NCI-H2029 (cell line): ENCODE results near the gene CDK1.

Source experiments
- DNase-seq: peaks from one replicate; lab custom pipeline; 2025; lab: John Stamatoyannopoulos, UW

Gene CDK1

GRCh38 chr10:60778214-60778970, at the start of gene CDK1:
Gene CDK1 (plus strand): TSS chr10:60778478. CDS start chr10:60780166, 1,688 bp downstream.
- peak; percentile 93 for DNase-seq

DNA sequence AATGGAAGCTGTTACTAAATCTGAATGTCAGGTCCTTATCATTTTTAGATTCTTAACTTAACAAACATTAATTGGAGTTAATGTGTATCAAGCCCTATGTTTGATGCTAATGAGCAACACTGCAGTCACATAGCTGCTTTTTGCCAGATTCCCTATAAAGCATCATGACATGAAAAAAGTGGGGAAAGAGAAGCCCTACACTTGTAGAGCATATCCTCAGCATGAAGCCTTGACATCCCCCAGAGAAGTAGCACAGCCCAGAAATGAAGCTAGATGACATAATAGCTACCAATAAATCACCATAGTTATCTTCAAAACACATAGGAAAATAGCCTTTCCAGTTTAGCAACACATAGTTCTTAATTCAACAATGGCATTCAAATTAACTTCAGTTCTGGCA, 49.2 kb upstream of the CDK1 start:
- no peak for DNase-seq

DNA sequence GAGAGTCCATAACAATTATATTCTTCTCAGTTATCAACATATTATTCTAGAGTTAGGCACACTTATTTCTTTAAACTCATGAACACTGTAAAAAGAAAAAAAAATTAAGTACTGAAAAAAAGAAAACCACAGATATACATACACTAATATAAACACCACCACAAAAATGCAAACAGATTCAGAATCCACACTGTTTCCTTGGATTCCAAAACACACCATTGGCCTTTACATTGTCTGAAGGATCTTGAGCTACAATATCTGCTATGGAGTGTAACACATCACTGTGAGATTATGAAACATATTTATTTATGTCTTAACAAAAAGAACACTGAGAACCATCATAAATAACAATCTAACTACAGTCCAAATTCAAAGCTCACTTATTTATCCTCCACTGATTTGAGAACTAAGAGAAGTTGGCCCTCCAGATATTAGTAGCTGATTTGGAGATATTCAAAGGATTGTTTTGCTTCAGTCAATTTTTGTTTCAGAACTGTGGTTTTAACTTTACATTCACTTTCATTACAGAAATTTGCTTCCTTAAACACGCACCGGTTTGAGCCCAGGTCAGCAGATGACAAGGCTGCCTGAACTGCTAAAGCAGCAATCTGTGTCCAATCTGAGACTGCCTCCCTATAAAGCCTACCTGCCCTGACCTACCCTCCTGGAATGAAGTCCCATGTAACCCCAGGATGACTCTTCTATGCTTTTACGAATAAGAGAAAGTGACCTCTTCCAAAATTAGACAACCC, 47.0 kb upstream of the CDK1 start:
- no peak for DNase-seq

- no peak for DNase-seq
These were observed 46.0 kb upstream of the CDK1 start for GRCh38 chr10:60732198-60732806.

DNA sequence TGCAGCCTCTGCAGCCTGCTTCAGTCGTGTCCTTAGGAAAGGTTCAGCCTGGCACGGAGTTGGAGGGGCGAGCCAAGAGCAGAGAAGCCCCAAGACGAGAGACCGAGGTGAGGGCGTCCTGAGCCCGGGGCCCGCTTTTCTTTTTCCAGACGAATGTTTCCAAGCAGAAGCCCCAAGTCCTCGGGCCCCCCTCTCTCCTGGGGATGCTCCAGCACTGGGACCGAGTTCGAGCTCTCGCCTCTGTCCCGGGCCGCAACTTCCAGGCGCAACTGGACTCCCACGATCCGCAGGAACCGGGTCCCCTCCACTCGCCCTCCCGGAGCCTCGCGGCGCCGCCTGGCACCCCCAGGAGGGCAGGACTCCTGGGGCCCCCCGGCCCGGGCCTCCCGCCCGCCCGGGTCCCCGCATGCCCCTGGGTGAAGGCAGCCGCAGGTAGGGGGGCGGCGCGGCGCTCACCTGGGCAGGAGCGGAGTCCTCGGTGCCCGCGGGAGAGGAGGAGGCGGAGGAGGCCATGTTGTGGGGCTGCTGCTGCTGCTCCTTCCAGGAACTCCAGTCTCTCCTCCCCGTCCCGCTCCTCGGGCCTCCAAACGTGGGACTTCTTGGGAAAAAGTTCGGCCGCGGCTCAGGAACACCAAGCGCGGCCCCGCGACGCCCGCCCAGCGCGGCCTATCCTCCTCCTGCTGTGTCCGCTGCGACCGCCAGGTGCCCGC, 45.3 kb upstream of the CDK1 start:
- no peak for DNase-seq

DNA sequence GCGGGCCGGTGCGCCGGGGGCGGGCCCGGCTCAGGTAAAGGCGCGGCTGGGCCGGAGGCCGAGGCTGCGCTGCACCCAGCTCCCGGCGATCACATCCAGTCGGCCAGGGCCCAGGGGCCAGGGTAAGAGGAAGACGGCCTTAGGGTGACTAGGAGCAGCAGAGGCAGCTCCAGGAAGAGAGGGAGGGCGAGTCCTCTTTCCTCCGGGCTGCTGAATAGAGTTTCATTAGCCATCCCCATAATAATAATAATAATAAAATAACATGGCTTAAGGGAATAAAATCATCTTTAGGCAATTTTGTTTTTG, 44.8 kb upstream of the CDK1 start:
- DNase-seq: no peak

DNA sequence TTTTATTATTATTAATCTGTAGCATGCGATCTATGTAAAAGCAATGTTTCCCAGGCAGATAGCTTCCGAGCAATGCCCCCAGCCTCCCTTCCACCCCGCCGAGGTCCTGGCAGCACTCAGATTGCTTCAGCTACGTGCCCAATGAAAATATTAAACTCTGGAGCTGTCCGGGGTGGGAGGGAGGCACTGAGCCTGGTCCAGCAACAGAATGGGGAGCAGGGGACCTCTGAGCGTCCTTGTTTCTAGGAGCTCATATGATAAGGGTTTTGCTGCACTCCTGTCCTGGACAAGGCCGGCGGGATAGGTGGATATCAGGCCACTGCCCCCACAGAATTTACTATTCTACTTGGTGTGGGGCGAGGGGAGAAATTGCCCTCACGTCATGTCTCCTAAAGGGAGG, 44.5 kb upstream of the CDK1 start:
- DNase-seq: no peak

- DNase-seq: no peak
These were observed 44.1 kb upstream of the CDK1 start for GRCh38 chr10:60734226-60734625.

- DNase-seq: peak; percentile 33
These were observed 43.0 kb upstream of the CDK1 start for GRCh38 chr10:60735244-60735643.

DNA sequence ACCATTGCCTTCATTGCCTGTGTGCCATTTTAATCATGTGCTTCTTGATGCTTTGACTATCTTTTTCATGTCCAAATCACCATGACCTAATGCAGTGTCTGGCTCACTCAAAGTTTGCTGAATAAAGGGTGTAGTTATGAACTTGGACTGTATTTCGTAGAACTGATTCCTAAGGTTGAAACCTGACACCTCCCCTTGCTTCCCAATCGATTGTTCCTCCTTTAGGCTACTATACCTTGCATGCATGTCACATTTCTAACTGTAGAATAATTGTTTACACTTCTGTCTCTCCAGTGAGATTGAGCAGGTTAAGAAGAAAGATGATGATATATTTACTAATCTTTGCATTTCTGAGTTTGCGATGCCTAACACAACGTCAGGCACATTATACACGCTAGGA, 41.0 kb upstream of the CDK1 start:
- no peak for DNase-seq

DNA sequence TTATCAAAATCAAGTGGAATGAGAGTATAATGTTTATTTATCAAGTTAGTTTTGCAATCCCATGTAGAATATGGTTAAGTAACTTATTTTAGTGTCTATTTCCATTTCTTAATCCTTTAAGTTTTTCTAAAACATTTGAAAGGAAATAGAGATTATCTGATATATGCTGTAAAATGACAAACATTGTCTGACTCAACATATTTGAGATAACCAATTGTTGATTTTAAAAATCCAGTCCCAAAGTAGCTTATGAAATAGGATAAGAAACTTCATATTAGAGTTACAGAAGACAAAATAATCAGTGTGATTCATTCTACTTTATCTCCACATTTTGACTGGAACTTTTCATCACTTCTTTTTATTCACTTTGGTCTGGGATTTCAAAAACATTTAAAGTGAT, 38.7 kb upstream of the CDK1 start:
- no peak for DNase-seq

GRCh38 chr10:60742512-60742911, 35.8 kb upstream of the CDK1 start:
- DNase-seq: no peak

DNA sequence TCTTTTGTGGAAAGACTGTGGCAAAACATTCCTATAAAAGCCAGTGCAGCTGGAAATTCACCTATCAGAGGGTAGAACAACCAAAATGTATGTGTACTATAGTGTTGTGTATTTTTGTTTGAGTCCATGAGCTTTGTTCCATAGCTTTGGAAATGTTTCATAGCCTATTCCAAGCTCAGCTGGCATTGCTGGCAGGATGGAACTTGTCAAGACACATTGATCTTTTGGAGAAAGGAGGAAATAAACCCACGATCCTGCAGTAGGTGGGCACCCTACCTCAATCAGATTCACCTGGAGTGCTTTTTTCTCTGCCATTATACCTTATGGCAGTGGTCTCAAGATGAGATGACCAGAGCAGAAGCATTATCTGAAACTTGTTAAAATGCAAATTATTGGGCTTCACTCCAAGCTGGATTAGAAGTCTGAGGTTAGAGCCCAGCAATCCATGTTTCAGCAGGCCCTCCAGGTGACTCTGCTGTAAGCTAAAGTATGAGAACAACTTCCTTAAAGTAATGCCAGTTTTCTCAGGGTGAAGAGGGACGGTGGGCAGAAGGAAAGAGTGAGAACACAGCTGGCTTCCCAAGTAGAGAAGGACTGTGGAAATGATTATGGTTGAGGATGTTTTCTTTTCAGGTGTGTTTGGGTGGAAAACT, 30.3 kb upstream of the CDK1 start:
- no peak for DNase-seq

DNA sequence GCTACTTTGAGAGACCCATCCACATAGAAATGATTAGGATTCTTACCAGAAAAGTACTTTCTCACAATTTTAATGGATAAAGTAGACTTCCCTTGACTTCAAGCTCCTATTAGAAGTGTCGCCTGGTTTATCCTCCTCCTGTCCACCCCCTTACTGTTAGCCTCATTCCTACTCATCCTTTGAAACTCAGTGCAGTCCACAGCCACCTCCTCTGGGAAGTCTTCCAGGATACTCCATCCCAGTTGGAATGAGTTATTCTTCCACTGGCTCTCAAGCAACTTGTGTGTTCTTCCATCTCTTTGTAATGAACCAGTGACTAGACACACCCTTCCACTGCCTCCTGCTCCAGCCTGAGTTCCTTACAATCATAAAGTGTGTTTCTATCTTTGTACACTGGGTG, 25.1 kb upstream of the CDK1 start:
- DNase-seq: no peak

- DNase-seq: no peak
These were observed 24.5 kb upstream of the CDK1 start for GRCh38 chr10:60753817-60754216.

DNA sequence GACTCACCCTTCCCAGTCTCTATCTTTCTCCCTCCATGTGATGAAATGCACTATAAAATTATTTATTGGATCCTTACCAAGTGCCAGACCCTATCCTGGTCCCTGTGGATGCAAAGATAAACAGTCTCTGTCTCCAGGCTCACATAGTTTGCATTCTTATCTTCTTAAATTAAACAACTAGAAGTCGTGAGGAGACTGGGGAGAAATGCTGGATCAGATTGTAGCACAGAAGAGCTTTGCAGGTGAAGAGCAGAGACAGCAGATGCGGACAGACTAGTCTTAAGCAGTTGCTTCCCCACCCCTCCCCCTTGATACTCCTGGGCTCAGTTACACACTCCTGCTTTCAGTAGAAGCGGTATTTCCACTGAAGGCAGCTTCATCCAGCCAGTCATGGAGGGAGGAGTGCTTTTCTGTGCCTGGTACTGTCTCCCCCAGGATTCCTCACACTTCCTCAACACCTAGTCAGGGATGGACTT, 20.8 kb upstream of the CDK1 start:
- no peak for DNase-seq

GRCh38 chr10:60759181-60759580, 19.1 kb upstream of the CDK1 start:
- DNase-seq: no peak

DNA sequence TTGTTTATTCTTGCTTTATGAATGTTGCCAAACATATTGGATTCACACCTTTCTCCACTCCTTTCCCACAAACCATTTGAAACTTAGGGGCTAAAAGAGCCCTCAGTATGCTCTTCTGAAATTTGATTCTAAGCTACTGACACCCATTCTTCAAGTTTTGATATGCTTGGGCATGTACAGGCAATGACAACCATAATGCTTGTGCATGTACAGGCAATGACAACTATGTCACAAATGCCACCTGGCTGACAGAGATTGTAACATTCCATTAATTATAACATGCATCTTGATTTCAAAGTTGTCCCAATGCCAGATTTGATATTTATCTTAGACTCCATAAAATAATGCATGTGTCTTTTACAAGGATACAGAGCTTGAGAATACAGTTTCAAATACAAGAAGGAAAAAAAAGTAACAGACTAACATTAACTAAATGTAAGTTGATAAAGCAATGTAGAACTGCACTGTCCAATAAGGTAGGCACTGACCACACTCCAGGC, 17.5 kb upstream of the CDK1 start:
- no peak for DNase-seq

GRCh38 chr10:60762554-60762953, 15.7 kb upstream of the CDK1 start:
- no peak for DNase-seq

- no peak for DNase-seq
These were observed 10.9 kb upstream of the CDK1 start for GRCh38 chr10:60767424-60767823.

DNA sequence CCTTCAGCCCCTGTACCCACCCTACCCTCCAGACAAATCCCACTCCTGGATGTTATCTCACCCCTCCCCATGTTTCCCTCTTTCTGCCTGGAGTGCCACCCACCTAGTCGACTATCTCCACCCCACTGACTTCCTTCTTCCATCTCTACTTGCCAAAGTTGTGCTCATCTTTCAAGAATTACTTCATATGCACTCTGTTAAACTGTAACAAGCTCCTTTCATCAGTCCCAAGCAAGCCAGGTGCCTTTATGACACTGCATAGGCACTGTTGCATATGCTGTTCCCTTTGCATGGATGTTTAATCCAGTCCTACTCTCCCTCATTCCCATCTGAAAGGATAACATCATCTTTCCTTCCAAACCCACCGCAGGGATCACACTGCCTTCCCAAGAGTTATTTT, 8.9 kb upstream of the CDK1 start:
- no peak for DNase-seq

- DNase-seq: no peak
These were observed 523 bp upstream of the CDK1 start for GRCh38 chr10:60777696-60778213.
